Thyroid gland (tissue), 4 donors: Measurements from ENCODE around the gene CRLF1. TPM values are rescaled to one million over a fixed set of nuclear protein-coding genes. Genes with fewer than 3 reads are reported as not detected.

Experiments used
- DNase-seq, 2 donors: peaks; one replicate each; pipeline ENCODE4 v3.0.0-alpha.2; 2019
- H3K27ac ChIP-seq, 3 donors: fragments of 200-600 bp; sonication (generic); 1 replicate in 2 of 3; 2 replicates in 1 of 3; pipeline ENCODE4 v1.5.1; 2016 to 2019; ENCODE audit warnings: mild to moderate bottlenecking in 1 of 3, moderate library complexity in 1 of 3
- H3K27me3 ChIP-seq: fragments of 200-600 bp; sonication (generic); one replicate; pipeline ENCODE4 v1.5.1; 2019
- H3K36me3 ChIP-seq, 2 donors: fragments of 200-600 bp; sonication (generic); one replicate each; pipeline ENCODE4 v1.5.1; 2016 to 2019
- H3K4me1 ChIP-seq, 2 donors: fragments of 200-600 bp; sonication (generic); one replicate each; pipeline ENCODE4 v1.5.1; 2017 to 2019
- H3K4me3 ChIP-seq, 3 donors: fragments of 200-600 bp; sonication (generic); replicated peaks in 1 of 3; 1 replicate in 2 of 3; 2 replicates in 1 of 3; pipeline ENCODE4 v1.5.1; 2016; ENCODE audit warnings: mild to moderate bottlenecking in 1 of 3
- H3K9me3 ChIP-seq: fragments of 200-600 bp; sonication (generic); one replicate; pipeline ENCODE4 v1.5.1; 2017
- CTCF ChIP-seq, 6 experiments: fragments of 200-600 bp in 3 of 6; fragments of 450-650 bp in 3 of 6; sonication (generic) in 3 of 6; IDR thresholded peaks; one replicate each; pipeline ENCODE4 v1.5.1; 2016 to 2019; ENCODE audit warnings: antibody characterized with exemption in 6 of 6, mild to moderate bottlenecking in 2 of 6, inconsistent platforms in 1 of 6, moderate library complexity in 1 of 6
- POLR2A ChIP-seq, 2 donors: fragments of 450-650 bp; IDR thresholded peaks; one replicate each; pipeline ENCODE4 v1.6.1; 2017; ENCODE audit warnings: antibody characterized with exemption in 2 of 2, mild to moderate bottlenecking in 2 of 2, moderate library complexity in 1 of 2
- WGBS, 2 donors: methylation state at CpG; one replicate each; pipeline ENCODE4 v1.1.5; 2017; 5-methylcytosine and 5-hydroxymethylcytosine counted together
- intact Hi-C: fragments of 100-400 bp; cut with DNase I; formaldehyde crosslinking; loops from one replicate; pipeline ENCODE4 v1.15.1; 2023
- total RNA-seq, 4 donors: library from RNA; depleted of rRNA; stranded (reverse); fragments of >200 nt; gene quantifications; one replicate each; pipeline ENCODE4 v1.2.3, GENCODE V29; 2016

CRLF1 gene
- total RNA-seq, 4 donors from 2014 or later, result 87.2 to 140 (median 101) TPM

- no peak for DNase-seq
- Histone ChIP-seq H3K36me3 (no peaks in the 10 kb centered on the region), H3K4me3 (no peak overlapping the region), H3K27ac (peak overlapping the region; percentile 95 to 96 (median 96)), H3K4me1 (peaks cover 47 to 67% of the 10 kb centered on the region in 2 donors), H3K9me3 (no peaks in the 10 kb centered on the region), H3K27me3 (no peaks in the 10 kb centered on the region)
- intact Hi-C loops, result no loop called here
- TF ChIP-seq POLR2A (IDR thresholded peaks at IDR 0.05) (no peak), CTCF (IDR thresholded peaks at IDR 0.05) (no peak)
- WGBS, 2 donors, result 87 to 90% methylated on average over 6 of the region's 6 CpGs
Observed at GRCh38 chr19:18651733-18652132, 45.1 kb upstream of the CRLF1 start.

- H3K27me3 ChIP-seq, result no peaks in the 10 kb centered on the region
- 100% methylated on average over 1 of the region's 1 CpG for WGBS, 2 donors
- intact Hi-C loops, result no loop called here
- TF ChIP-seq CTCF (IDR thresholded peaks at IDR 0.05) (no peak), POLR2A (IDR thresholded peaks at IDR 0.05) (no peak)
- no peaks in the 10 kb centered on the region for H3K36me3 ChIP-seq
- H3K27ac ChIP-seq, result peak overlapping the region; percentile 95 to 96 (median 96)
- no peaks in the 10 kb centered on the region for H3K9me3 ChIP-seq
- H3K4me3 ChIP-seq, result no peak overlapping the region
- H3K4me1 ChIP-seq, result peaks cover 51 to 67% of the 10 kb centered on the region in 2 donors
- DNase-seq, result no peak
Observed at GRCh38 chr19:18651300-18651699, 44.7 kb upstream of the CRLF1 start.

GRCh38 chr19:18650468-18651041 lies 44.0 kb upstream of the CRLF1 start:
- intact Hi-C loops, result no loop called here
- Histone ChIP-seq H3K4me3 (no peak overlapping the region), H3K36me3 (no peaks in the 10 kb centered on the region), H3K4me1 (peaks cover 57 to 75% of the 10 kb centered on the region in 2 donors), H3K9me3 (no peaks in the 10 kb centered on the region), H3K27me3 (no peaks in the 10 kb centered on the region), H3K27ac (peak overlapping the region; percentile 95 to 96 (median 96))
- peak; percentile 41 to 53 for DNase-seq
- TF ChIP-seq POLR2A (IDR thresholded peaks at IDR 0.05) (no peak), CTCF (IDR thresholded peaks at IDR 0.05) (no peak)
- WGBS, 2 donors, result 42 to 65% methylated on average over 34 of the region's 34 CpGs

- H3K36me3 ChIP-seq, result no peaks in the 10 kb centered on the region
- TF ChIP-seq POLR2A (IDR thresholded peaks at IDR 0.05) (no peak), CTCF (IDR thresholded peaks at IDR 0.05) (no peak)
- H3K27me3 ChIP-seq, result no peaks in the 10 kb centered on the region
- DNase-seq, result no peak
- H3K9me3 ChIP-seq, result no peaks in the 10 kb centered on the region
- no peak overlapping the region for H3K4me3 ChIP-seq
- H3K27ac ChIP-seq, result peak overlapping the region; percentile 95 to 96 (median 96)
- WGBS, 2 donors, result 18 to 38% methylated on average over 15 to 17 of the region's 17 CpGs
- peaks cover 57 to 80% of the 10 kb centered on the region in 2 donors for H3K4me1 ChIP-seq
- intact Hi-C loops, result no loop called here
Observed at GRCh38 chr19:18650021-18650390, 43.4 kb upstream of the CRLF1 start.

- intact Hi-C loops, result no loop called here
- Histone ChIP-seq H3K9me3 (no peaks in the 10 kb centered on the region), H3K36me3 (no peaks in the 10 kb centered on the region), H3K4me1 (peaks cover 57 to 85% of the 10 kb centered on the region in 2 donors), H3K27me3 (no peaks in the 10 kb centered on the region), H3K27ac (peak overlapping the region; percentile 95 to 96 (median 96)), H3K4me3 (peak overlapping the region in 1 of 3 donors; percentile 13)
- 7 to 18% methylated on average over 16 to 23 of the region's 25 CpGs for WGBS, 2 donors
- TF ChIP-seq POLR2A (IDR thresholded peaks at IDR 0.05) (peak in 1 of 2 donors; percentile 10), CTCF (IDR thresholded peaks at IDR 0.05) (peak in 1 of 6 experiments; percentile 4)
- DNase-seq, result peak; percentile 88 to 90
Observed at GRCh38 chr19:18649371-18650020, 42.9 kb upstream of the CRLF1 start.
